HCT116 (cell line): ENCODE measurements around the gene FOXO6. TPM values are rescaled to one million over a fixed set of nuclear protein-coding genes. Genes with fewer than 3 reads are reported as not detected.
A peak's percentile ranks its signal among the peaks of the same experiment; 100 is the strongest.

Experiments used
- ATAC-seq: fragments of 200-7000 bp; cut with Tn5 transposase; 2 replicates; pipeline ENCODE4 v1.9.1; 2020; ENCODE audit warnings: mild to moderate bottlenecking, moderate library complexity
- BruUV-seq: library from RNA; stranded (reverse); fragments of 400-500 nt; replicated peaks from 2 replicates; lab custom pipeline; 2021; lab: Mats Ljungman, UMichigan
- CTCF ChIA-PET: fragments of 300-600 bp; sonication (Branson Sonifier 250); formaldehyde crosslinking; loops from one replicate; lab custom pipeline; 2021; ENCODE audit warnings: antibody characterized with exemption; lab: Charles Lee
- POLR2A ChIA-PET: fragments of 300-600, 350-600 bp; sonication (Branson Sonifier 250); formaldehyde crosslinking; loops from one replicate; lab custom pipeline; 2021; ENCODE audit warnings: antibody characterized with exemption; lab: Charles Lee
- RAD21 ChIA-PET, 2 experiments: fragments of 300-600 bp; sonication (Branson Sonifier 250); formaldehyde crosslinking; loops; one replicate each; lab custom pipeline; 2023; ENCODE audit warnings: low total read pairs in 2 of 2; ENCODE audit not compliant: uncharacterized antibody in 2 of 2, unreplicated experiment in 2 of 2, low non-redundant PET in 1 of 2; lab: Charles Lee
- DNase-seq: peaks from one replicate; pipeline ENCODE4 v3.0.0-alpha.2; 2010; ENCODE audit warnings: low read depth, low spot score
- H2AFZ ChIP-seq: fragments of 200-600 bp; shearing (Covaris generic), sonication (generic); 2 replicates; pipeline ENCODE4 v1.6.1; 2017; ENCODE audit warnings: low read depth, mixed run types, mixed read lengths, antibody characterized with exemption, low read length; ENCODE audit not compliant: poor library complexity, severe bottlenecking
- H3K27ac ChIP-seq: 2 replicates; pipeline ENCODE4 v1.5.1; 2012; ENCODE audit warnings: low read depth, low read length
- H3K27me3 ChIP-seq: fragments of 200-600 bp; sonication (generic); 2 replicates; pipeline ENCODE4 v1.6.1; 2016; ENCODE audit warnings: mixed run types, low read length, mixed read lengths; ENCODE audit not compliant: insufficient read depth
- H3K36me3 ChIP-seq, 2 experiments: fragments of 200-500 bp in 1 of 2; fragments of 200-600 bp in 1 of 2; sonication (Bioruptor generic) in 1 of 2; sonication (generic) in 1 of 2; 2 replicates each; pipeline versions ENCODE4 v1.5.1 to v1.6.1; 2014 to 2016; ENCODE audit warnings: low read length in 2 of 2, inconsistent platforms in 1 of 2, mixed read lengths in 1 of 2, mixed run types in 1 of 2; ENCODE audit not compliant: insufficient read depth in 2 of 2, control insufficient read depth in 1 of 2
- H3K4me1 ChIP-seq, 2 experiments: fragments of 200-600 bp in 1 of 2; sonication (generic) in 1 of 2; 2 replicates each; pipeline versions ENCODE4 v1.5.1 to v1.6.1; 2012 to 2017; ENCODE audit warnings: low read length in 2 of 2, inconsistent platforms in 1 of 2, mild to moderate bottlenecking in 1 of 2, mixed read lengths in 1 of 2, mixed run types in 1 of 2, moderate library complexity in 1 of 2; ENCODE audit not compliant: insufficient read depth in 2 of 2, control insufficient read depth in 1 of 2
- H3K4me2 ChIP-seq: fragments of 200-600 bp; sonication (generic); 2 replicates; pipeline ENCODE4 v1.6.1; 2017; ENCODE audit warnings: mixed run types, low read length, mixed read lengths
- H3K4me3 ChIP-seq, 2 experiments: fragments of 200-600 bp in 1 of 2; sonication (generic) in 1 of 2; replicated peaks in 1 of 2; 2 replicates each; pipeline ENCODE4 v1.5.1; 2011 to 2016; ENCODE audit warnings: low read length in 2 of 2, control low read depth in 1 of 2, low read depth in 1 of 2, mild to moderate bottlenecking in 1 of 2, mixed read lengths in 1 of 2, mixed run types in 1 of 2
- H3K79me2 ChIP-seq: fragments of 200-600 bp; sonication (generic); 2 replicates; pipeline ENCODE4 v1.6.1; 2017; ENCODE audit warnings: mild to moderate bottlenecking, mixed run types, low read length, moderate library complexity, mixed read lengths; ENCODE audit not compliant: insufficient read depth
- H3K9ac ChIP-seq: fragments of 200-600 bp; sonication (generic); 2 replicates; pipeline ENCODE4 v1.6.1; 2016; ENCODE audit warnings: low read length, mixed read lengths
- H3K9me2 ChIP-seq: fragments of 200-600 bp; sonication (generic), shearing (Covaris generic); 2 replicates; pipeline ENCODE4 v1.6.1; 2017; ENCODE audit warnings: mixed run types, mild to moderate bottlenecking, moderate library complexity; ENCODE audit not compliant: insufficient read depth
- H3K9me3 ChIP-seq, 2 experiments: fragments of 200-500 bp in 1 of 2; fragments of 200-600 bp in 1 of 2; sonication (Bioruptor generic) in 1 of 2; sonication (generic) in 1 of 2; 2 replicates each; pipeline ENCODE4 v1.6.1; 2014 to 2017; ENCODE audit warnings: low read length in 2 of 2, mixed read lengths in 2 of 2, inconsistent platforms in 1 of 2, low read depth in 1 of 2, mild to moderate bottlenecking in 1 of 2, mixed run types in 1 of 2, moderate library complexity in 1 of 2; ENCODE audit not compliant: control insufficient read depth in 1 of 2, insufficient read depth in 1 of 2
- H4K20me1 ChIP-seq: fragments of 200-600 bp; sonication (generic), shearing (Covaris generic); 2 replicates; pipeline ENCODE4 v1.6.1; 2017; ENCODE audit warnings: mixed run types, mild to moderate bottlenecking, moderate library complexity; ENCODE audit not compliant: insufficient read depth
- CEBPB ChIP-seq: IDR thresholded peaks from 2 replicates; pipeline ENCODE4 v1.6.1; 2012; ENCODE audit warnings: low read depth
- CTCF ChIP-seq, 3 experiments: fragments of 200-600 bp in 1 of 3; sonication (generic) in 1 of 3; IDR thresholded peaks in 2 of 3; conservative IDR thresholded peaks in 1 of 3; 2 replicates each; pipeline ENCODE4 v1.5.1; 2012 to 2017; ENCODE audit warnings: low read depth in 2 of 3, low read length in 2 of 3, antibody characterized with exemption in 1 of 3, borderline replicate concordance in 1 of 3, control low read depth in 1 of 3, mild to moderate bottlenecking in 1 of 3, mixed read lengths in 1 of 3, mixed run types in 1 of 3, moderate library complexity in 1 of 3; ENCODE audit not compliant: insufficient read depth in 1 of 3
- MAX ChIP-seq: IDR thresholded peaks from 2 replicates; pipeline ENCODE4 v1.6.1; 2012
- POLR2A ChIP-seq: IDR thresholded peaks from 2 replicates; pipeline ENCODE4 v1.7.0; 2011; ENCODE audit warnings: borderline replicate concordance; ENCODE audit not compliant: insufficient read depth, insufficient read length; ENCODE audit errors: extremely low read depth
- POLR2AphosphoS5 ChIP-seq: IDR thresholded peaks from 2 replicates; pipeline ENCODE4 v1.6.1; 2011; ENCODE audit warnings: mild to moderate bottlenecking, low read depth, low read length, moderate library complexity
- RAD21 ChIP-seq: IDR thresholded peaks from 2 replicates; pipeline ENCODE4 v1.6.1; 2012; ENCODE audit warnings: low read depth, mild to moderate bottlenecking
- SIN3A ChIP-seq: IDR thresholded peaks from 2 replicates; pipeline ENCODE4 v1.6.1; 2012; ENCODE audit warnings: low read depth
- TCF7L2 ChIP-seq: IDR thresholded peaks from 2 replicates; pipeline ENCODE4 v1.7.0; 2011; ENCODE audit warnings: borderline replicate concordance, inconsistent platforms; ENCODE audit not compliant: insufficient read depth, insufficient read length; ENCODE audit errors: extremely low read depth
- ZBTB33 ChIP-seq: IDR thresholded peaks from 2 replicates; pipeline ENCODE4 v1.6.1; 2011; ENCODE audit warnings: mild to moderate bottlenecking, low read length, moderate library complexity; ENCODE audit not compliant: insufficient replicate concordance; ENCODE audit errors: extremely low read depth
- ZNF274 ChIP-seq: fragments of 200-500 bp; sonication (Bioruptor generic); IDR thresholded peaks from 2 replicates; pipeline ENCODE4 v1.6.1; 2014; ENCODE audit warnings: mild to moderate bottlenecking, low read depth, low read length, inconsistent platforms
- intact Hi-C: fragments of 100-400 bp; cut with micrococcal nuclease; formaldehyde crosslinking; loops from 2 replicates; pipeline ENCODE4 v1.10.0; 2022
- total RNA-seq: library from RNA; stranded (reverse); gene quantifications from one replicate; pipeline ENCODE4 v1.2.1, GENCODE V29; 2021; ENCODE audit not compliant: unreplicated experiment

FOXO6 gene
- total RNA-seq, 1 experiment from 2014 or later: 7.0 TPM

GRCh38 chr1:41354956-41355355, 6.3 kb upstream of the FOXO6 start:
- H3K27me3 ChIP-seq: no peaks in the 10 kb centered on the region
- TF ChIP-seq CTCF (IDR thresholded peaks at IDR 0.05 in 2 of 3, conservative IDR thresholded peaks at IDR 0.05 in 1 of 3; ENCODE audit: borderline replicate concordance in 1 of 3, insufficient read depth in 1 of 3, low read depth in 2 of 3, low read length in 2 of 3) (peak in 1 of 3 experiments; percentile 5; a peak in 1 of 6 replicates), RAD21 (peak; percentile 32; the same call in 1 of the 2 replicates), MAX (no peak), CEBPB (no peak)
- no peak overlapping the region for H3K4me2 ChIP-seq
- CTCF ChIA-PET: interaction anchor here (1.0 kb wide), 1 partner anchor 24 kb away, joined by 3 read pairs; no protein-coding TSS in a partner anchor
- H4K20me1 ChIP-seq: no peaks in the 10 kb centered on the region
- no peak overlapping the region for H3K27ac ChIP-seq
- H3K9me2 ChIP-seq: no peaks in the 10 kb centered on the region
- no TSS peak for BruUV-seq
- intact Hi-C loops: no loop called here
- peaks cover 18 to 25% of the 10 kb centered on the region in 2 experiments; a peak in 3 of 4 replicates for H3K4me1 ChIP-seq
- no peaks in the 10 kb centered on the region for H3K36me3 ChIP-seq
- DNase-seq: no peak
- no peaks in the 10 kb centered on the region for H3K79me2 ChIP-seq
- H3K9me3 ChIP-seq: no peaks in the 10 kb centered on the region
- no peak overlapping the region for H3K9ac ChIP-seq
- ATAC-seq: peak; percentile 52
- RAD21 ChIA-PET: no interaction called here
- no peak overlapping the region for H2AFZ ChIP-seq
- POLR2A ChIA-PET: no interaction called here
- H3K4me3 ChIP-seq: no peak overlapping the region

GRCh38 chr1:41355356-41355755, 5.9 kb upstream of the FOXO6 start:
- TF ChIP-seq SIN3A (no peak), TCF7L2 (no peak), ZBTB33 (no peak), POLR2A (no peak), ZNF274 (no peak), POLR2AphosphoS5 (no peak)

More at GRCh38 chr1:41355356-41355755, 5.9 kb upstream of the FOXO6 start:
- no peak overlapping the region for H3K4me2 ChIP-seq
- ChIA-PET CTCF (interaction anchor here (1.0 kb wide), 1 partner anchor 24 kb away, joined by 3 read pairs; no protein-coding TSS in a partner anchor), POLR2A (no interaction called here), RAD21 (no interaction called here)
- no TSS peak for BruUV-seq
- no peaks in the 10 kb centered on the region for H3K36me3 ChIP-seq
- peaks cover 22 to 29% of the 10 kb centered on the region in 2 experiments for H3K4me1 ChIP-seq
- H3K9ac ChIP-seq: no peak overlapping the region
- no peaks in the 10 kb centered on the region for H3K9me3 ChIP-seq
- ATAC-seq: no peak
- no peak overlapping the region for H2AFZ ChIP-seq
- H4K20me1 ChIP-seq: no peaks in the 10 kb centered on the region
- no peaks in the 10 kb centered on the region for H3K9me2 ChIP-seq
- no peaks in the 10 kb centered on the region for H3K27me3 ChIP-seq
- H3K4me3 ChIP-seq: no peak overlapping the region
- no peaks in the 10 kb centered on the region for H3K79me2 ChIP-seq
- H3K27ac ChIP-seq: no peak overlapping the region
- DNase-seq: no peak
- intact Hi-C loops: no loop called here
